ENCODE measurements around the gene ASCC1. TPM values are rescaled to one million over a fixed set of nuclear protein-coding genes. Genes with fewer than 3 reads are reported as not detected.

ASCC1 gene
- total RNA-seq, 2 donors from 2014 or later: 15.2 to 30.3 TPM

DNA sequence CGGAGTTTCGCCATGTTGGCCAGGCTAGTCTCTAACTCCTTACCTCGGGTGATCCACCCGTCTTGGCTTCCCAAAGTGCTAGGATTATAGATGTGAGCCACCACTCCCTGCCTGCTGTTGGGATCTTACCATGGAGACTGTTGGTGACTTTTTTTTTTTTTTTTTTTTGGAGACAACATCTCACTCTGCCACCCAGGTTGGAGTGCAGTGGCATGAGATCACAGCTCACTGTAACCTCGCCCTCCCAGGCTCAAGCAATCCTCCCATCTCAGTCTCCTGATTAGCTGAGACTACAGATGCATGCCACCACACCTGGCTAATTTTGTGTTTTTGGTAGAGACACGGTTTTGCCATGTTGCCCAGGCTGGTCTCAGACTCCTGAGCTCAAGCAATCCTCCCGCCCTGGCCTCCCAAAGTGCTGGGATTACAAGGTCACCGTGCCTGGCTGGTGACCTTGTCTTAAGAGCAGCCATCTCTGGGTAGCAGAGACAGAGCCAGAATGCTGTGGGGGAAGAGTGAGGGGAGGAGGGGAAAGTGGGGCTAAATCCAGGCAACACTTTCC lies 25.7 kb upstream of the ASCC1 start:
- DNase-seq (ENCODE audit: low spot score) (no peak), ATAC-seq (ENCODE audit: insufficient number of reproducible peaks, low FRiP score, low read depth) (no peak)
- TF ChIP-seq, protein P1, sequence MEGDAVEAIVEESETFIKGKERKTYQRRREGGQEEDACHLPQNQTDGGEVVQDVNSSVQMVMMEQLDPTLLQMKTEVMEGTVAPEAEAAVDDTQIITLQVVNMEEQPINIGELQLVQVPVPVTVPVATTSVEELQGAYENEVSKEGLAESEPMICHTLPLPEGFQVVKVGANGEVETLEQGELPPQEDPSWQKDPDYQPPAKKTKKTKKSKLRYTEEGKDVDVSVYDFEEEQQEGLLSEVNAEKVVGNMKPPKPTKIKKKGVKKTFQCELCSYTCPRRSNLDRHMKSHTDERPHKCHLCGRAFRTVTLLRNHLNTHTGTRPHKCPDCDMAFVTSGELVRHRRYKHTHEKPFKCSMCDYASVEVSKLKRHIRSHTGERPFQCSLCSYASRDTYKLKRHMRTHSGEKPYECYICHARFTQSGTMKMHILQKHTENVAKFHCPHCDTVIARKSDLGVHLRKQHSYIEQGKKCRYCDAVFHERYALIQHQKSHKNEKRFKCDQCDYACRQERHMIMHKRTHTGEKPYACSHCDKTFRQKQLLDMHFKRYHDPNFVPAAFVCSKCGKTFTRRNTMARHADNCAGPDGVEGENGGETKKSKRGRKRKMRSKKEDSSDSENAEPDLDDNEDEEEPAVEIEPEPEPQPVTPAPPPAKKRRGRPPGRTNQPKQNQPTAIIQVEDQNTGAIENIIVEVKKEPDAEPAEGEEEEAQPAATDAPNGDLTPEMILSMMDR (IDR thresholded peaks at IDR 0.05): no peak
- peaks cover 42 to 55% of the 10 kb centered on the region in 2 donors for H3K4me1 ChIP-seq (ENCODE audit: control insufficient read depth in 1 of 2, low read depth in 2 of 2)
- no peak overlapping the region for H3K4me3 ChIP-seq
- peak overlapping the region; percentile 90 to 96 for H3K27ac ChIP-seq
- H3K36me3 ChIP-seq: peaks cover 4% of the 10 kb centered on the region
- no peaks in the 10 kb centered on the region for H3K9me3 ChIP-seq
- H3K27me3 ChIP-seq (replicated peaks; ENCODE audit: insufficient read depth): no peaks in the 10 kb centered on the region

DNA sequence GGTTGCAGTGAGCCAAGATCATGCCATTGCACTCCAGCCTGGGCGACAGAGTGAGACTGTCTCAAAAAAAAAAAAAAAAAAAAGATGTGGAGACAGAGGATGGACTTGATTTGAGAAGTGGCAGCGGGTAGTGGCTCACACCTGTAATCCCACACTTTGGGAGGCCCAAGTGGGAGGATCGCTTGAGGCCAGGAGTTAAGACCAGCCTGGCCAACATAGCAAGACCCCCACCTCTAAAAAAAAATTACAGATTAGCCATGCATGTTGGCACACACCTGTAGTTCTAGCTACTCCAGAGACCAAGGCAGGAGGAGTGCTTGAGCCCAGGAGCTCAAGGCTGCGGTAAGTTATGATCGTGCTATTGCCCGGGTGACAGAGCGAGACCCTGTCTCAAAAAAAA lies 24.3 kb upstream of the ASCC1 start:
- ATAC-seq (ENCODE audit: insufficient number of reproducible peaks, low FRiP score, low read depth) (no peak), DNase-seq (ENCODE audit: low spot score) (no peak)
- TF ChIP-seq, protein P1 (IDR thresholded peaks at IDR 0.05): no peak
- H3K9me3 ChIP-seq: no peaks in the 10 kb centered on the region
- H3K4me3 ChIP-seq: no peak overlapping the region
- H3K27ac ChIP-seq: no peak overlapping the region
- peaks cover 28 to 53% of the 10 kb centered on the region in 2 donors for H3K4me1 ChIP-seq (ENCODE audit: control insufficient read depth in 1 of 2, low read depth in 2 of 2)
- H3K27me3 ChIP-seq (replicated peaks; ENCODE audit: insufficient read depth): no peaks in the 10 kb centered on the region
- peaks cover 8% of the 10 kb centered on the region for H3K36me3 ChIP-seq

DNA sequence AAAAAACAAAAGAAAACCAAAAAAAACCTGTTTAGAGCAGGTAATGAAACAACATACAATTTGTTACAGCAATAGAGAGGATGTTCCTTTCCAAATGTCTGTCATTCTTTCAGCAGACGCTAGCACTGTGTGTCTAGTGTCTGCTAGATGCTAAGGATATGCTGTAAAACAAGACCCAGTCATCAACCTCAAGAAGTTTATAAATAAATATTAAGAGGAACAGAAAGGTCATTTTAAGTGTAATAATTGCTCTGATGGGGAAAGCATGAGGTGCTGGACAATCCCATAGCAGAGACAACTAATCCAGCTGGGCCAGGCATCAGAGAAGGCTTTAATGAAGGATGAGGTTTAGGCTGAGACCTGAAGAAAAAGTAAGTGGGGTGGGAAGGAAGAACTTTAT lies 23.3 kb upstream of the ASCC1 start:
- TF ChIP-seq, protein P1 (IDR thresholded peaks at IDR 0.05): no peak
- Histone ChIP-seq H3K9me3 (no peaks in the 10 kb centered on the region), H3K27me3 (replicated peaks; ENCODE audit: insufficient read depth) (no peaks in the 10 kb centered on the region), H3K4me3 (no peak overlapping the region), H3K4me1 (ENCODE audit: control insufficient read depth in 1 of 2, low read depth in 2 of 2) (peaks cover 18 to 43% of the 10 kb centered on the region in 2 donors), H3K36me3 (peaks cover 17% of the 10 kb centered on the region), H3K27ac (no peak overlapping the region)
- no peak for ATAC-seq (ENCODE audit: insufficient number of reproducible peaks, low FRiP score, low read depth)
- DNase-seq (ENCODE audit: low spot score): no peak

DNA sequence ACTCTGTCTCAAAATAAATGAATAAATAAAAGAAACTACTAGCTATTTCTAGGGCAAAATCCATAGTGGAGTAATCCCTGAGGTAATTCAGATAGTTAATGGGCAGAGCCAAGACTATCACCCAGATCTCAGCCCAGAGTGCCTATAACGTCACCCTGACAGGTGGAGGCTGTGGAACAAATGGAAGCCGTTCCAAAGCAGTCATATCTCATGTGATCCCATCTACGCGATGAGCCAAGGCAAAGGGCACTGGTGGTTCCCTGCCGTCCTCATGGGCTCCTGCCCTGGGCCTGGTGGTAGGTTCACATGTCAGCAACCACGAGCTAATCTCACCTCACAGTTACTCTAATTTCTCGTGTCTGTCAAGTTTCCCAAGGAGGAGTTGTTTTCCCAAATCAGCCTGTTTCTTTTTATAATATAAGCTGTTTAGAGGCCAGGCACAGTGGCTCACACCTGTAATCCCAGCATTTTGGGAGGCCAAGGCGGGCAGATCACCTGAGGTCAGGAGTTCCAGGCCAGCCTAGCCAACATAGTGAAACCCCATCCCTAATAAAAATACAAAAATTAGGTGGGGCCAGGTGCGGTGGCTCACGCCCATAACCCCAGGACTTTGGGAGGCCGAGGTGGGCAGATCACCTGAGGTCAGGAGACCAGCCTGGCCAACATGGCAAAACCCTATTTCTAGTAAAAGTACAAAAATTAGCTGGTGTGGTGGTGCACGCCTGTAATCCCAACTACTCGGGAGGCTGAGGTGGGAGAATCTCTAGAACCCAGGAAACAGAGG lies 22.5 kb upstream of the ASCC1 start:
- Histone ChIP-seq H3K27ac (no peak overlapping the region), H3K36me3 (peaks cover 22% of the 10 kb centered on the region), H3K27me3 (replicated peaks; ENCODE audit: insufficient read depth) (no peaks in the 10 kb centered on the region), H3K4me3 (no peak overlapping the region), H3K9me3 (no peaks in the 10 kb centered on the region), H3K4me1 (ENCODE audit: control insufficient read depth in 1 of 2, low read depth in 2 of 2) (peaks cover 14 to 35% of the 10 kb centered on the region in 2 donors)
- TF ChIP-seq, protein P1 (IDR thresholded peaks at IDR 0.05): no peak
- no peak for ATAC-seq (ENCODE audit: insufficient number of reproducible peaks, low FRiP score, low read depth)
- DNase-seq (ENCODE audit: low spot score): no peak

DNA sequence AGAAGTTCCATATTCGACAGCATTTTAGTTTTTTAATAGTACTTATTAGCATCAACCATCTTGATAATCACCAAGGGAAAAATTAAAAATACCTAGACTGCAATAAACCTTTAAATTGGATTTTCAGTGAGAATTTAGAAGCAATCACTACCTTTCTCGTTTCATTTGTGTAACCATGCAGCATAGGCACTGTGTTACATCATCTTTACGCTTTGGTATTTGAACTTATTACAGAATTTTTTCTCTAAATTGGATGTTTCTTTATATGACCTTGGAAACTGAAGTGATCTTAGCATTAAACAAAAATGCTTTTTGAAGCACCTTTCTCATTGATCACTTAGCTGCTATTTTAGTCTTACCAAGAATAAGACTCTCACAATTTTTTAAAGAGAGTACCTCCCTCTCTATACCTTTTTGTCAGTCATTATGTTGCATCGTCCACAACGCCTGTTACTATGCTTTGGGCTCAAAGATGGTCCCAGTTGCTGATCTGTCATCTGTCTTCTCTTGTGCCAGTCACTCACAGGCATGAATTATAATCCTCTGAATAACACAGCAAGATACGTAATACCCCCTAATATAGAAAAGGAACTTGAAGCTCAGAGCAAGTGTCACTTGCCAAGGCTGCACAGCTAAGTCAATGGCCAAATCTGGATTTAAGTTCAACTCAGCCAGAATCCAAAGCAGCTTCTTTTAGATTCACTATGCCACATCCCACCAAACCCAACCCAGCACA lies 19.6 kb upstream of the ASCC1 start:
- Histone ChIP-seq H3K4me1 (ENCODE audit: control insufficient read depth in 1 of 2, low read depth in 2 of 2) (peaks cover 4 to 22% of the 10 kb centered on the region in 2 donors), H3K36me3 (peaks cover 40% of the 10 kb centered on the region), H3K27ac (no peak overlapping the region), H3K9me3 (no peaks in the 10 kb centered on the region), H3K27me3 (replicated peaks; ENCODE audit: insufficient read depth) (no peaks in the 10 kb centered on the region), H3K4me3 (no peak overlapping the region)
- TF ChIP-seq, protein P1 (IDR thresholded peaks at IDR 0.05): no peak
- ATAC-seq (ENCODE audit: insufficient number of reproducible peaks, low FRiP score, low read depth): no peak
- no peak for DNase-seq (ENCODE audit: low spot score)
